ENCODE results near the gene STAP2.

The STAP2 gene

DNA sequence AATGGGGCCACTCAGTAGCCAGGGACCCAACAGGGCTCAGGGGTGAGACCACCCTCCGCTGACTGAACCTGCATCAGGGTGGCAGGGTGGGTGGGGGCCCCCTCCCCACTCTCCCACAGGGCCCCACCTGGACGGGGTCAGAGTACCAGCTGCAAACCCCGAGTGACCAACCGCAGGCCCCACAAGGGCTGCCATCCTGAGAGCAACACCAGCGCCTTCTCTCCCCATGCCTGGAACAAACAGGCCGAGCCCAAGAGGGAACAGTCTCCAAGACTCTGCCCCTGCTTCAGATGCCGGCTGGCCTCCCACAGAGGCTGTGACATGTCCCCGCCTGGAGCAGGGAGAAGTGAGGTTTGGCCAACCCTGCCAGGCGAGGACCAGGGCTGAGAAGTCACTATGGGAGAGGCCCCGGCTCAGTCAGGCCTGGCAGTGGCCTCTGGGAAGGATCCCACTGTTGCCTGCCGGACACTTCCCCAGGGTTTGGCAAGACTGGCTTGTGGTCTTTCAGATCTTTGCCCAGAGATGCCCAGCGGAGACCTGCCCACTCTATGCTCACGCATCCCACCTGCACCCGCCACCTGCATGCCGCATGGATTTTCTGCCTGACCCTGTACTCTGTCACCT, 31.9 kb upstream of the STAP2 start:
- DNase-seq, result no peak

DNA sequence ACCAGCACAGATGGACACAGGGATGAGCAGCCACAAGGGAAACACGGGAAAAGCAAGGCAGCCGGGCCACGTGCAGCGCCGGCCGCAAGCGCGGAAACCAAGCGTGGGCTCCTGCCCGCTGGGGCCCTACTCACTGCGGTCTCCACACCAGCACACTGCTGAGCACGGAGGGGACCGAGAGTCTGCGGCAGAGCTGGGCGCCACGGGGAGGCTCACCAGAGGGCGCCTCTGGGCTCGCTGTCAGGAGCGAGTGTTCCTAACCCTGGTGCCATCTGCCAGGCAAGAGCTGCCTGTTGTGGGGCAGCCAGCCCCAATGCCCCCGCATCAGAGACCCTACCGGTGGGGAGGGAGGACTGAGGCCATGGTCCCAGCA, 31.2 kb upstream of the STAP2 start:
- peak; percentile 26 for DNase-seq

DNA sequence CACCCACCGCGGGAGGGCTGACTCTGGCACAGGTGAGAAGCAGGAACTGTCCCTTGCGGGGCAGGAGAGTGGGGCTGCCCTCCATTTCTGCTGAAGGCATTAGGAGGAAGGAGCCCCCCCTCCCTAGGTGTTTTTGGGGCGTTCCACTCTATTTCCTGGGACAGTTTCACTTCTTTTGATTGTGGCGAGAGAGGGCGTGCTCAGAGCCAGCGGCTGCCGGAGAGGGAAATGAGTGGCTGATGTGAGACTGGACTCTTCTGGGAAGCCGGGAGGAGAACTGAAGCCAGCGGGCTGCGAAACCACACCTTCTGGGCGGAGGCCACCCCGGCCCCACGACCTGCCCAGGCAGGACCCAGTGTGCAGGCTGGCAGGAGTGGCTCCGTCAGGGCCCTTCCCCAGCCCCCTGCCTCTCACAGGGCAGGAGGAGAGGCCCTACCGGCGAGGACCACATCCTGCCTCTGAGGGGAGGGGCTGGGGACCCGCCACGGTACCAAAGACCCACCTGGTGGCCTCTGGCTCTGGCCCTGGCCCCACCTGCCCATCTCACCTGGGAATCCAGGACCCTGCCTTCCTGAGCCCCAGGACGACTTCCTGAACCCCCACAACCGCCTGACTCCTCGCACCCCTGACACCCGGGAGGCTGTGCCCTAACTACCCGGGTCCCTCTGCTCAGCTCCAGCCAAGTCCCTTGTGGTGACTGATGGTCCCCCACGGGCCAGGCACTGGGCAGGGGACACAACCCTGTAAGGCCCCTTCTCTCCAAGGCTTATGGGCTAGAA, 30.7 kb upstream of the STAP2 start:
- DNase-seq, result peak; percentile 45

DNA sequence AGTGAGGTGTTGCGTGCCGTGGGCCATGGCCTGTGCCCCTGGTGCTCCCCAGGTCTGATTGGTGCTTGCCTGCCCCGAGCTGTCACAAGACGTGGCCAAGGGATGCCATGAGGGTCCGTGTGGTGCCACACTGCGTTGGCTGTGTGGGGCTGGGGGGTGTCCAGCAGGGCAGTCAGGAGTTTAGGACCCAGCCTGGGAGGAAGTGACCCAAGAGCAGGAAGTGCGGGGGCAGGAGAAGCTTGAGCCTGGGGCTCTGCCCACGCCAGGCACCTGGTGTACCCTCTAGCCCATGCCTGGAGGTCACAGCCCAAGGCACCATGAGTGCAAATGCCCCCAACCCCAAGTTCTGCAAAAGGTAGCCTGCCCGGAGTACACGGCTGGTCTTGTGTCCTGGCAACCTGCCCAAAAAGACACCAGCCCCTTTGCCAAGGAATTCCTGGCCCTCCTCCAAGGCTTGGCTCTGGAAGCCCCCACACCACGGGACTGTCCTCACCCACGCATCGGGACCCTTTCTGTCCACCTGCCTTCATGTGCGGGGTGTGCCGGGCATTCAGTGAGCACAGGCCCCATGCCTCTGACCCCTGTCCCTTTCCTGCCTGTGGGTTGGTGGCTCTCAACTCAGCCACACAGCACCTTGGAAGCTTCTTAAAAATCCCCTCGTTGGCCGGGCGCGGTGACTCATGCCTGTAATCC, 29.6 kb upstream of the STAP2 start:
- DNase-seq, result no peak

DNA sequence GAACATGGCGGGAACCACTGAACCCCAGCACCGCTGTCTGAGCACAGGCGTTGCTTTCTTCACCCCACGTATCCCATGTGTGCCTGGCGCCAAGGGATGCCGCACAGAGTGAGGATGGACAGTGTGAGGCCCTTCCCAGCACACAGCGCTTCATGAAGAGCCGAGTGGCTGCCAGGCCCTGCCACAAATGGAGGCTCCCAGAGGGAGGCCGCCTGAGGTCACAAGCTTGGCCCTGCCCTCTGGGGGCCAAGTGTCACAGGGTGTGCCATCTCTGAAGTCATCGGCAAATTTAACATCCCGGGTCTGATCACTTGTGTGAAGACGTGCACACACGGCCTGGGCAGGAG, 29.1 kb upstream of the STAP2 start:
- DNase-seq, result no peak

DNA sequence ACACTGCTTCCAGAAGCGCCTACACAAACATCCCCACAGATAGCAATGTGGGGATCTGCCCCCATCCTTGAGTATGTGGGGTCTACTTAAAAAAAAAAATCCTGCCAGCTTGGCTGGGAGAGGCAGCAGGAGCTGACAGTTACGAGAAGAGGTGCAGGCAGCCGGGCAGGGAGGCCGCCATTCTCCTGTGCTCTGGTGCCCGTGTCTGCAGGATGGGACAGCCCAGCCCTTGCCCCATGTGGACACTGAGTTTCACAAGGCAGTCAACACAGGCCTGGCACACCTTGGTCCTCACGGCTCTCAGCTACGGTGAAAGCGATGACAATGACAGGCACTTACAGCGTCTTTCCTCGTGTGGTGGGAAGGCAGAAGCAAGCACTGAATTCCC, 28.7 kb upstream of the STAP2 start:
- DNase-seq, result no peak

DNA sequence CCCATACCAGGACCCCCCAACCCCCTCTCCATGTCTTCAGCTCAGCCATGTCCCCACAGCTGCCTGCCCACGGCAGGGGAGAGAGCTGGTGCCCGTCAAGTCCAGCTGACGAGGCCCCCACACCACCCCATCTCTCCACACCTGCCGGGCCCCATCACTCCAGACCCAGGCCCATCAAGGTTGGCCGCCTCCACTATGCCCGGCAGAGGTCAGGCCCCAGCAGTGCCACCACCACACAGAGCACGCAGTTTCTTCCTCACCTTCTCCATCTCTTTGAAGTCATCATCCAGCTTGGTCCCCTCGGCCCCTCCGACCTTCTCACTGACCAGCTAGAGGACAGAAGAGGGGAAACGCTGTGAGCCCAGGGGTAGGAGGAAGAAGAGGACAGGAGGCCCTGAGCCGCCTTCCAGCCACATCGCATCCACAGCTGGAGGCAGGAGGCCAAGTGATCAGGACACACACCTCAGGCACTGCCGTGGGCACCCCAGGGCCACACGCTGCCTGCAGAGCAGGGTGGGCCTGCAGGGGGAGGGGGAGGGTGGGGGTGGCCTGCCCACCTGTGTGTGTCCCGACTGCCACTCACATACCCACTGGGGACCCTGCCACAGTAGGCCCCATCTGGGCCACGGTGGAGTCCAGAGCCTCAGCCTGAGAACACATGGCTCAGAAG, 28.2 kb upstream of the STAP2 start:
- DNase-seq, result no peak

DNA sequence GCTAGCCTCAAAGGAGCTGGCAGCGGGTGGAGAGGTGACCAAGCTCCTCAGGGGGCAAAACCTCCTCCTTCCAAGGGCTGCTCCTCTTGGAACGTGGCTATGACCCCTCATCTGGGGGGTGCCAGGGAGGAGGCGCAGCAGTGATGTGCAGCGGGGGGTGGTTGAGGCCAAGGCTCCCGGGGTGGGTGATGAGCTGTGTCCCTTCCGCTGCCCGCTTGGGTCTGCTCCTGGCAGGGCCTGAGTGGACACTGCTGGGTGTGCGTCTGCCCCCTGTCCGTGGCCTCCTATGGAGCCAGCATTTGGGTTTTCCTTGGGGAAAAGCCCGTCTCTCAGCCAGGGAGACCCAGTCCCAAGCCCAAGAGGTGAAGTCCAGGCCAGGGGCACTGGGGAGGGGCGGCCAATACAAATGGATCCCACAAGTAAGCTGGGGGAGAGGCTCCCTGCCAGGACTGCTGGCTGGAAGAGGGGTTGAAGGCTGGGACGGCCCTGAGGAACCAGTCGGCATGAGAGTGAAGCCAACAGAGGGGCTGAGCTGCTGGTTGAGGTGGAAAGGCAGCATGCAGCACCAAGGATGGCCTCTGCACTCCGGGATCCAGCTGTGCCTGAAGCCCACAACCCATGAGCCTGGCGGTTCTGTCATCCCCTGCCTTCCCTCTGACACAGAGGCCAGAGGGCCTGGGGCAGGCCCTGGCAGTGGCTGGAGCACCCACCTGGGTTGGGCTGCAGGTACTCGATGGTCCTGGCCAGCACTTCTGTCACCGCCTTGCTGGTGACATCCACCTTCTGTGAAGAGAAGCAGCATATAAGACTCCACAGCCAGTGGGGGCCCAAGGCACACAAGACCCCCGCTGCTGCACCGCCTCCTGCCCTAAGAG, 27.4 kb upstream of the STAP2 start:
- DNase-seq, result no peak

DNA sequence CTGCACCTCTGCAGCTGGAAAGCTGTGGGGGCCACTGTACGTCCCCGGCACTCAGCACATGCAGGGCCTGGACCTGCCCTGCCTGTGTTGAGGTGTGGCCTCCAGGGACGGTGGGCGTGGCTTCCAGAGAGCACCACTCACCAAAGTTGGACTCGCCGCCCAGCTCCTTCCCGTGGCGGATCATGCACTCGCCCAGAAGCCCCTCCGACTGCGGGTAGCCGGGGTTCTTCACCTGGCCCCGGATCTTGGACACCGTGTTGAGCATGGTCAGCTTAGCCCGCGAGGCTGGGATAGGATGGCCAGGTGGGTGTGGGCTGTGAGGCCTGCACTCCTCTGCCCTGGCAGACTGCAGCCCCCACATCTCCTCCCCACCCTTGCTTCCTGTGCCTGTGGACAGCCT, 26.7 kb upstream of the STAP2 start:
- DNase-seq, result no peak

DNA sequence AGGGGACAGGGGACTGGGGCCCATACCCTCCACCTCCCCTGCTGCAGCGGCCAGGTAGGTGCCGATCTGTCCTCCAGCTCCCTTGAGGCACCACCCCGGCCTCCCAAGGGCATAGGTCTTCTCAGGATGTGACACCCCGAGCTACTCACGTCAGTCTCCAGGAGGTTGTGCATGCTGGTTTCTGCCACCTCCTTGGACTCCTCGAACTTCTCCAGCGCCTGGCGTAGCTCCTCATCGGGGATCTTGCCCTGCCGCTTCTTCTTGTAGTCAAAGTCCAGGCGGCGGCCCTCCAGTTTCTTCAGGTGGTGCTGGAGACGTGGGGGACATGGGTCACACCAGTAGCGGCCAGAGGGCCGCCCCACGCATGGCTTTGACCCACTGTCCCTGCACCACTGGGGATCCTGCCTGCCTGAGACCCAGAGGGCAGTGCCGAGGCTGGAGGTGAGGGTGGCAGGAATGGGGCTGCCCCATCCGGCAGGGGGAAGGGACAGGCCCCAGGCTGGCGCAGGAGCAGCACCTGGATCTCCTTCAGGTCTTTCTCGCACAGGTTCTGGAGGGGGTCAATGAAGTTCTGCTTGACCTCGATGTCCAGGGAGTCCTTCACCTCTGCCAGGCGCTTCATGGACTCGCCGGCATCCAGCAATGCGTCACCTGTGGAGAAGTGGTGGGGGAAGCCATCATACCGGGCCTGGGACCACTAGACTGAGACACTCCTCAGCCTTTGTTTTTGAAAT, 25.1 kb upstream of the STAP2 start:
- no peak for DNase-seq

DNA sequence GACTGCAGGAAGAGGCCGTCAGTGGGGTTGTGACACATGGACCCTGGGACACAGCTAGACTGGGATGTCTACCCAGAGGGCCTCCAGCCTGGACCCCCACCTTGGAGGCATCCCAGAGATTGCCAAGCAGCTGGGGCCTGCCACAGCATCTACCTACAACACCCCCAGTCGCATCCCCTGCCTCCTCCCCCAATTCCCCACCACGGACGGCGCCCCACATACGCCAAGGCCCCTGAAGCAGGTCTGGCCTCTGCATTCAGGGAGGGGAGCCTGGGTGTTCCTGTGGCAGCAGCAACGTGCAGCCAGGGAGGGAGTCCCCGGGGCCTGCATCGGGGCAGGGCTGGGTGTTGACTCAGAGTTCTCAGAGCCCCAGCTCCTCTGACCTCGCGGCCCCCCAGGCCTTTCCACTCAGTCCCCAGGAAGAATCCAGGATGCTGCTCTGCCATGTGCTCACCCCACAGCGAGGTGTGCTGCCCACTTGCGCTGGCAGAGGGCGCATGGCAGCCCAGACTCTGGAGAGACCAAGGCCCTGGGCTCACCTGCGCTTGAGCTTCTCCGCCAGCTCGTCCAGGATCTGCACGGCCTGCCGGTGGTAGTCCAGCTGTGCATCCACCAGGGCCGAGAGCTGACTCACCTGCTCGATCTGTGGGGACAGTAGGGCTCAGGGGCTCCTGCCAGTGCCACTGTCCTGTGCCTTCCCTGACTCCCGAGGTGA, 24.4 kb upstream of the STAP2 start:
- DNase-seq, result no peak

DNA sequence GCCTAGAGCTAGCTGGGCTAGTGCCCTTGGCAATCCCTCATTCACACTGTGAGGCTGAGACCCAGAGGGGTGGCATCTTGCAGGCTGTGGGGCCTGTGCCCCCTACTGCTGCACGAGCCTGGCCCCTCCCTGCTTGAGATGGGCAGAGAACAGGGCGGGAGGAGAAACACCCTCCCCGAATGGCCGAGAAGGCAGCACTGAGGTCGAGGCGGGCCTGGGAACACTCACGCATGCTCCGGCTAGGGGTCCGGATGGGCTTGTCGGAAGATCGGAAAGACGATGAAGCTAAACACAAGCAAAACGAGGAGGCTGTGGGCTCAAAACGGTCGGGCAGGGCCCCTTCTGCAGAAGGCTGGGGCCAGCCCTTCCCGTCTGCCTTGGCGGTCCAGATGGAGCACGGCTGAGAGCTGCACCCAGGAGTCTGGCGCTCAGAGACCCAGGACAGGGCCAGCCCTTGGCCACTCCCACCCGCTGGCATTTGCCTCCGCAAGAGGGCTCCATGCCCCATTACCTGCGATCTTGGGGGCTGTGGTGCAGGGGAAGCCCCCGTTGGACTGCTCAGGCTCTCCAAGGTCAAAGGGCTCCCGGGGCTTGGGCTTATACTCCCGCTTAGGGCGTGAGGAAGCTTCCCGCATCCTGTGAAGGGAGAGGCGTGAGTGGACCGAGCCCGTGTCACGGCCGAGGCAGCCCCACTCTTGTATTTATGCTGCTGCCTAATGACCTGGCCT, 23.6 kb upstream of the STAP2 start:
- no peak for DNase-seq

DNA sequence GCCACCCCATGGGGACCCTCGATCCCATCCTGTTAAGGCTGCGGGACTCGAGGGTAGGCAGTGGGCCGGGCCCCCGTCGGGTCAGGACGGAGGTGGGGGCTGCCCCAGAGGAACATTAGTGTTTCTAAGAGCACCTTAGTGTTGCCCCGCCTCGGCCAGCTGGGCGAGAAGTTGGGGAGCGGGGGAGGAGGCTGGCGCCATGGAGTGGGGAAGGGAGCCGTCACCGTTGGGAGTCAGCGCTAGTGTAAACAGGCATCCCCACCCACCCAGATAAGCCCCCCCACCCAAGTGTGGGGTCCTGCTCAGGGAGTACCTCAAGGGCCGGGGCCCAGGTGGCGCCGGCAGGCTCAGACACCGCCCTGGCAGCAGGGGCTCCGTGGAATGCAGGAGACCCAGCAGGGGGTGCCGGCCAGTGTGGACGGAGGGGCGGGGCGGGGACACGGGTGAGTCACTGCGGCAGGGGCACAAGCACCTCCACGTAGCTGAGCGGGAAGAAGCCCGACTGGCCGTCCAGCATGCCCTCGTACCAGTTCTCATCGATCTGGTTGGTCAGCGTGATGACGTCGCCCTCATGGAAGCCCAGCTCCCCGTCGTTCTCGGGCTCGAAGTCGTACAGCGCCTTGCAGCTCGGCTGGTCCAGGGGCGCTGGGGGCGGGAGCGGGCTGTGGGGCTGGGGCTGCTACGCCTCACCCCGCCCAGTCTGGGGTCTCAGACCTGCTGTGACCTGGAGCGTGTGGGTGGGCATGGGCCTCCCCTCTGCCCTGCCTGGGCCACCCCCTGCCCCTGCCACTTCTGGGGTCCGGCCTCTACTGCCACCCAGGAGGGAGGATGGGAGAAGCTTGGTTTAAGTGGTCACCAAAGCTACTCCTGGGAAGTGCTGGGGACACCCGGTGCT, 22.8 kb upstream of the STAP2 start:
- DNase-seq, result no peak

DNA sequence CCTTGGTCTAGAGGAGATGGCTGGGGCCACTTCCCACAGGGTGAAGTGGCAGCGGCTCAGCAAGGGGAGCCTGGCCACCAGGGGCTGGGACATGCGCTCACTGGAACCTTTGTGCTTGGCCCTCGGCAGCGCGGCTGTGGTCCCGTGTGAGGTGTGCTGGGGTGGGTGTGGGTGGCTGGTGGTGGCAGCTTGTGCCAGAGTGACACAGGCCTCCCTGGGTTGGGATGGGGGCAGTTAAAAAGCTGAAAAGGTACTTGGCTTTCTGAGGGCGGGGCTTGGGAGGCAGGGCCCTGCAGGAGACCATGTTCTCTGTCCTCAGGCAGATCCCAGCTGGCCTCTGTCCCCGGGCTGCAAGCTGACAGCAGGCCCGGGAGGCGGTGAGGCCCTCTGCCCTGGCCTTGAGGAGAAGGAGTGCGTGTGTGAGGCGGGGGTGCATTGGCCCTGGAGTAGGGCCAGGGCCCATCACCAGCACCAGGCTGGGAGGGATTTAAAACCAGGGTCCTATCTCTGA, 22.1 kb upstream of the STAP2 start:
- no peak for DNase-seq

DNA sequence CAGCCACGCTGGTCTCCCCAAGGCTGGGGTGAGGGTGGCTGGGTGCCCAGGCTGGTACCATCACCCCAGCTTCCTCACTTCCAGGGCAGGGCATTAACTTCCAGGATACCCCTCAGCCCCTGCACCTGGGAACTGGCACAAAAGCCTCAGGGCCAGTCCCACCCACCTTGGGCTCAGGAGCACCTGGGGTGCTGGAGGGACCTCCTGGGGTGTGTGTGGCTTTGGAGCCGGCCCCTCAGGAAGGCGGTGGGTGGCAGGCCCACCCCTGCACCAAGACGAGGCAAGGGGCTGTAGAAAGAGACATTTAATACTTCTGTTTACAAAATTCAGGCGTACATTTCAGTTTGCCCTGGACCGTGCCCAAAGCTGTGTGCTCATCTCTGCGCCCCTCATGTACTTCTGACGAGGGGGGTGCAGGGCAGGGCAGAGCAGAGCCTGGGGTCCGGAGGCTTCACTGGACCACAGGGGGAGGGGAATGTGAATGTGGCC, 21.5 kb upstream of the STAP2 start:
- DNase-seq, result no peak

DNA sequence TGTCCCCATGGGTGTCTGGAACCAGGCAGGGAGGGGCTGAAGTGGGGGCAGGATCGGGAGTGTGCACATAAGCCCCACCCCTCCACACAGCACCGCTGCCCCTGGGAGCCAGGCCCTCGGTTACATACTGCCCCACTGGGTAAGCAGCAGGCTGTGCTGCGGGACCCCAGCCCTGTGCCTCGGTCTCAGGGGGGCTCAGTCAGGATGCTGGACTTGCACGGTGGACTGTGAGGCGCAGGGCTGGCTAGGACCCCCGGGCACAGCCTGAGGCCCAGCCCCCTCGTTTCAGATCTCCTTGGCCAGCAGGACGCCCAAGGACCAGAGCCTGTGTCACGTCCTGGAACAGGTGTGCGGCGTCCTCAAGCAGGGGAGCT, 21.0 kb upstream of the STAP2 start:
- DNase-seq, result no peak

DNA sequence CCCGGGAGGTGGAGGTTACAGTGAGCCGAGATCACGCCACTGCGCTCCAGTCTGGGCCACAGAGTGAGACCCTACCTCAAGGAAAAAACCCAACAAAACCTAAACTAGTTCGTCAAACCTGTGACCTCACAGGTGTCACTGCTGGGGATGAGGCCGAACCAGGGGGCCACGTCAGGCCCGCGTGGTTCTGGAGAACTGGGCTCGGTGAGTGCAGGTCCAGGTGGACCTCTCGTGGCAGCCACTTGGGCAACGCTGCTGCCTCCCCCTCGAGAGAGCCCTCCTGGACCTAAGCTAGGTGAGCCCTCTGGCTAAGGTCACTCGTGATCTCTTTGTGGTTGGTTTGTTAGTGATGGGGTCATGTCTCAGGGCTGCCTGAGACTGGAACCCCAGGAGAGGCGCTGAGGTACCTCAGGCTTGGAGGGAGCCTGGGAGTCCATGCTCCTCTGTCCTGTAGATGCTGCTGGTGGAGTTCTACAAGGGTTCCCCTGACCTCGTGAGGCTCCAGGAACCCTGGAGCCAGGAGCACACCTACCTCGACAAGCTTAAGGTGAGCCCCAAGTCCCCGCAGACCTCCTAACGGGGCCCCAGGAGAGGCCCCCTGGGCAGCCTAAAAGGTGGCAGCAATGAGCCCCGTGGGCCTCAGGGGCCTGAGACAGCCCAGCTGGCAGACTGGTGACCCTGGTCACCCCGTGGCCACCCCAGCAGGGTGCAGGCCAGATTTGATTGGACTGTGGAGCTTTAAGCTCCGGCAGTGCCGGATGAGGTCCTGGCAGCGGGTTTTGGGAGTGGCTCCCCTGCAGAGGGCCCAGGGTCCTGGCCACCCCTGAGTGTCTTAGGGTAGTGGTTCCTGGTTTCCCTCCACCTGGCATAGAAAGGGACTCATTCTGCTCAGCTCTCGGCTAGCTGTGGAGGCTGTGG, 20.3 kb upstream of the STAP2 start:
- no peak for DNase-seq

DNA sequence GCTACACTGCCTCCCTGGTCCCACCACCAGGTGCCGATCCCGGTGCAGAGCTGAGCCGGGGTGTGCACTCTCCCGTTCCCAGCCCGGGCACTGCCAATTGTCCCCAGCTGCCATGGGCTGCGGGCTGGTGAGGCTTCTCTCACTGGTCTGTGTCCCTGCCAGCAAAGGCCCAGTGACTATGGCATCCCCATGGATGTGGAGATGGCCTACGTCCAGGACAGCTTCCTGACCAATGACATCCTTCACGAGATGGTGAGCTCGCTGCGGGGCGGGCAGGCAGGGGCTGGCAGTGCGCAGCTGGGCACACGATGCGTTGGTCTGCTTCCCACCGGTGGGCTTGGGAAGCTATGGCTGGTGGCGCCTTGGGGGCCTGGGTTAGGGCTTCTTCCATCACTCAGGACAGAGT, 19.3 kb upstream of the STAP2 start:
- no peak for DNase-seq
